ENCODE data around the gene SHROOM3. TPM values are rescaled to one million over a fixed set of nuclear protein-coding genes. Genes with fewer than 3 reads are reported as not detected.

Gene SHROOM3
- polyA plus RNA-seq, 1 donor: 34.3 TPM

DNA sequence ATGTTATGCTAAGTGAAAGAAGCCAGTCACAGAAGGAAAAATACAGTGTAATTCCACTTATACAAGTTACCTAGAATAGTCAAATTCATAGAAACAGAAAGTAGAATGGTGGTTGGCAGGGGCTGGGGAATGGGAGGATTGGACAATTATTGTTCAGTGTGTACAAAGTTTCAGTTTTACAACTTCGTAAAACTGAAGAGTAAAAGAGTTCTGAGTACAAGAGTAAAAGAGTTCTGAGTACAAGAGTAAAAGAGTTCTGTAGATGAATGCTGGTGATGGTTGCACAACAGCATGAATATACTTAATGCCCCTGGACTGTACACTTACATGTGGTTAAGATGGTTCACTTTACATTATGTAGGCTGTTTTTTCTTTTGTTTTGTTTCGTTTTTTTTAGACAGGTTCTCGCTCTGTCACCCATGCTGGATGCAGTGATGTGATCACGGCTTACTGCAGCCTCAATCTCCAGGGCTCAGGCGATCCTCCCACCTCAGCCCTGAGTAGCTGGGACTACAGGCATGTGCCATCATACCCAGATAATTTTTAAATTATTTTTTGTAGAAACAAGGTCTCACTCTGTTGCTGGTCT lies 232.0 kb downstream of the SHROOM3 start:
- DNase-seq: no peak

DNA sequence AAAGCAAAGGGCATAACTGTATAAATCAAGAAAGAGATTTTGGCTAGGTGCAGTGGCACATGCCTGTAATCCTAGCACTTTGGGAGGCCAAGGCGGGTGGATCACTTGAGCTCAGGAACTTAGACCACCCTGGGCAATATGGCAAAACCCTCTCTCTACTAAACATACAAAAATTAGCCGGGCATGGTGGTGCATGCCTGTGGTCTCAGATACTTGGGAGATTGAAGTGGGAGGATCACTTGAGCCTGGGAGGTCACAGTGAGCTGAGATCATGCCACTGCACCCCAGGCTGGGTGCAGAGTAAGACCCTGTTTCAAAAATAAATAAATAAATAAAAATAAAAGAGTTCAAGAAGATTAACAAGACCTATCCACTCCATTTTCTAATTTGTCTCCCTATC lies 235.6 kb downstream of the SHROOM3 start:
- DNase-seq: no peak

DNA sequence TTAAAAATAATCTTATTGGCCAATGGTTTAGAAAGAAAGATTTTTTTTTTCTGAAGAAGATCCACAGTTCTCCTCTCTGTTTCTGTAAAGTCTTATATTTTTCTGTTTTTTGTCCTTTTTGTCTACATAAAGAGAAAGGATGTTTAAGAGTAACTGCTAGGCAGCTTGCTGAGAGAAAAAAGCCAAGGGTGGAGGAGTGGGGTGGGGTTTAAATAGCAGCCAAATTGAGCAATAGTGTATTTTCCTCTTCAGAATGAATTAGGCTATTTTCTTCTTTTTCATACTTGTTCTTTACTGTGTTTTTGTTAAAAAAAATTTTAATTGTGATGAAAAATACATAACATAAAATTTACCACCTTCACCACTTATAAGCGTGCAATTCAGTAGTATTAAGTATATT lies 238.3 kb downstream of the SHROOM3 start:
- DNase-seq: no peak

DNA sequence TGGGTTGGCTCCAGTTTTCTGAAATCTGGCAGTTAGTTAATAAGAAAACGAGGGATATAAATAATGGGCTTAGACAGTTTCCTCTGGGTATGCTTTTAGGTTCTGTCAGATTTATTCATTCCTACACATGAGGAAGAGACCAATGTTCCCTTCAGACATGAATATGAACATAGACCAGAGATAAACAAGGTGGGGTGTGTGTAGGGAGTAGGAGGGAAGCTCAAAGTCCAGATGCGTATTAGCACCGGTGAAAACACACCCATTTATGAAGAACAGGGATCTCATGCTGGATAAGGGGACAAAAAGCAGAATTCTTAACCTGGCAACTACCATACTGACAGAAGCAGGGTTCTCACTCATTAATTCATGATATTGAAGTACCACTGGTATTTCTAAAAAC lies 240.0 kb downstream of the SHROOM3 start:
- DNase-seq: no peak

DNA sequence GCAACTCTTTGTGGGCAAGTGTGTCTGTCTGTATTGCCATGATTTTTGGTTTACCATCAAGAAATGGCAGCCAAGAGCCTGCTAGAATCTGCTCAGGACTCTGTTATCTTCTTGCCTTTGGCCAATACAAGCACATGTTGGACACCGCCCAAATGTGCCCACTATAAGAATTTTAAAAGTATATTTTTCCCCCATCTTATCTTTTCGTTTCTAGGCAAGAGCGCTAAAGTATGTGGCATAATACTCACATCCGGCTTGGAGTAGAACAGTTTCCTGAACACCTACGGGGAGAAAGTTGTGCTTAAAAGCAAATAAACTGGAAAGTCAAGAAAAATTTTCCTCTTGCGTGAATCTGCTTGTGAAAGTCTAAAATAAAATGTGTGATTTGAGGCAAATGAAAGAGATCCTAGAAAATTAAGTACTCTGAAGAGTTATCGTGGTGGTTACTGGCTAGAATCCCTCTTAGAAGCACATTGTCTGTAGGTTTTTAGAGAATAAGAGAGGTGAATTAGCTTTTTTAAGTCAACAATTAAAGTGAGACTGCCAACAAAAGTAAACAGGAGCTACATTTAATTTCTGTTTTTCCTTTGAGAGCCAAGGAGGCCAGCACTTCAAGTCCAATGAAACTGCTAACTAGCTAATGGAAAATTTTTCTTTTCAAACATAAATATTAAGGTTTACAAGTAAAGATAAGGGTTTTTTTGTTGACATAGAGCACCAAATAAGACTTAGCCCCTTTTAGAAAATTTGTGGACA lies 242.7 kb downstream of the SHROOM3 start:
- no peak for DNase-seq

DNA sequence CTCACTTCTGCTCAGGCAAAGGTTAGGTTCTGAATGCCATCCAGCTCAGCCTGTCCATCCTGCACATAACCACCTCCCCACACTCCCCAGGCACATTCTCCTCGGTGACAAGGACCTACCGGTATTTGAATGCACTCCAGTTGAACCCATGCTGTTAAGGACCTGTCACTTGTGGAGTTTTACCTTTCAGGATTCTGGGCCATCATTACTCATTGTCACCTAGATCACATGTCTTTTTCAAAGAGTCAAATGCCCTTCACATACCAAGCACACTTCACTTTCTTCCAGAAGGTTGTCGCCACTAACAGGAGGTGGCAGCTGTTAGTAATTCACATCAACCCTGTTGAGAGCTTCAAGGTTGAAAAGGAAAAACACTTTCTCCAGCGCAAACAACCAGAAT lies 244.7 kb downstream of the SHROOM3 start:
- no peak for DNase-seq

DNA sequence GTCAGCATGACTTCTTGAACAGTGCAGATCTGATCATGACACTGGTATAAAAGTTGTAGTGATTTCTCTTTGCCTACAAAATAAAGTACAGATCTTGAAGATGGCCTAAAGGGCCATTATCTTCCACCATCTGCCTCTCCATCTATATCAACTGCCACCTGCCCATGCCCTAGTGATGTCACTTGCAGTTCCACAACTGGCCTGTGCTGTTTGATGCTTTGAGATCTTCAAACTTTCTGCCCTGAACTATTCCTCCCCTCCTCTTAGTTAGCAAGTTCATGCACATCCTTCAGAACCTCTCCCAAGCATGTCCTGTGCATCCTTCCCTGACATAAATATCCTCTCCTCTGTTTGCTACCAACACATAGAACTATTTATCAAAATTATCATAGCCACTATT lies 245.9 kb downstream of the SHROOM3 start:
- no peak for DNase-seq

DNA sequence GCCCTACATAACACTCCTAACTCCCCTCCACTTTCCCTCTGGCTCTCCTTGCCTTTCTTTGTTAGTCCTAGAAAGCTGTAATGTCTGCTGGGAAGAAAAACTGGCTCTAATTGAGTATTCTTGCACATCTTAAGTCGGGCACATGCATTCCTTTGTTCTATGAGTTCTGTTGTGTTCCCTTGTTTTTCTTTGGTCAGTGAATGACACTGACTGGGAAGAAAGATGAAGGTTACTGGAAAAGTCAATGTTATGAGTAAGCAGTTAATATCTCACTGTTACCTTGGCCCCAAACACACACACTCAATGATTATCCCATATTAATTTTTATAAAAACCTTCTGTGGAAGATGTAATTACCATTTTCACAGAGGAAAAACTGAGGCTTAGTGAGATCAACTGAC lies 247.0 kb downstream of the SHROOM3 start:
- no peak for DNase-seq

DNA sequence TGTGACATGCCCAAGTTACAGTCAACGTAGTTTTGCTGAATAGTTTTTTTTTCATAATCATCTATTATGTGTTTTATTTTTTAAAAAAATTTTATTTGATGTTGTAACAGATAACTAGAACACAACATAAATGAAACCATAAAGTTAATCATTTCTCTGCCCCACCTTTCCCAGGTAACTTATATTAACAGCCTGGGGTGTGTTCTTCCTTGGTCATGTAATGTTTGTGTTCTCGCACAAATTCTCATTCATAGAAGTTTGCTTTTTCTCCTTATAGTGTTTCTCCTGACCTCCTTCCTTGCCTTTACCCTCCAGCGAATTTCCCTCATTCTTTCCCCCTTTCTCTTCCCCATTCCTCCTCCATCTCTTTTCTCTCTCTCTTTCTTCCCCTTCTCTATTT lies 248.1 kb downstream of the SHROOM3 start:
- DNase-seq: no peak

DNA sequence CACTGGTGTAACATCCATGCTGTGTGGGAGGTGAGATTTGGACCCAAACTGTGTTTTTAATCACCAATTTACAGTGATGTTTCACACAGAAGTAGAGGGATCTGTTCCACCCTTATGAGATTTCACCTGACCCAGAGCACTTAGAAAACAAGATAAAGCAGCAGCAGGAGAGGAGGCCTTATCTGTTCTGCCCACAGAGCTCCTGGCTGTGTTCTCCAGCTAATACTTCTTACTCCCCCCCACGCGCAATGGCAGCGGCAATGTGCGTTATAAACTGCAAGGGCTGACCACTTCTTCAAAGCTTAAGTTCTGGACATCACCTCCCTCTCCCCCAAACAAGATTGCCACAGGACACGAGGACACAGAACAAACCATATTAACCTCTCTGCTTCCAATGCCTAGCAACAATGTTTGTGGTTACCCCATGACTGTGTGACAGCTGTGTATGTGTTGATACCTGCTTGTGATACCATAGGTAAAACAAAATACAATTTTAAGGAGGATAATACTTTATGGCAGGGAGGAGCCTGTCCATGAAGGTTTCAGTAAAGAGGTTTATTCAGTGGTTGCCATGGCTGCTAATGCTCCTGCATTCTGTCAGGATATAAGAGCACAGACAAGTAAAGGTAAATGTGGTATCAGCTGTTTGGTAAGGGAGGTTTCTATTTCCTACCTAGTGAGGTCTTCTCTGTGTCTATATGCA lies 252.9 kb downstream of the SHROOM3 start:
- no peak for DNase-seq

DNA sequence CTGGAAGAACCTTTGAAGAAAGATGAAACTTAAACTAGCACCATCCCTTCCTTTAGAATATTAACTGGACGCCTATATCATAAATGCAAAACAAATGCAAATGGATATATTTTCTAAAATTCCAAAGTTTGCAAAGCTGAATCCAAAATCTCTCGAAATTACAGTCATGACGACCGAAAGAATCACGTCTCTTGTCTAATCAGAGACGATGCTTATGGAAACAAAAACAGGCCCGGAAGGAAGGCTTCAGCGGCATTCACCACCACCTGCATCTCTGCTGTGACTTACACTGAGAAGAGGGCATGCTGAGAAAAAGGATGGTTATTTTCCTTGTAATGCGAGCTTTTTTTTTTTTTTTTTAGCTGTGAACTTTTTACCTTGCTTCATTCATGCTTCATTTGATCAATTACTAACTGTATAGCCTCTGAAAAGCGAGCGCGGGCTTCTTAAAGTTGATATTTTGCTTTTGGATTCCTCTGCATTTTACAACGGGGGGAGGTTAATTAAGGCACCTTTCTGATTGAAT lies 253.7 kb downstream of the SHROOM3 start:
- DNase-seq: peak; percentile 32

DNA sequence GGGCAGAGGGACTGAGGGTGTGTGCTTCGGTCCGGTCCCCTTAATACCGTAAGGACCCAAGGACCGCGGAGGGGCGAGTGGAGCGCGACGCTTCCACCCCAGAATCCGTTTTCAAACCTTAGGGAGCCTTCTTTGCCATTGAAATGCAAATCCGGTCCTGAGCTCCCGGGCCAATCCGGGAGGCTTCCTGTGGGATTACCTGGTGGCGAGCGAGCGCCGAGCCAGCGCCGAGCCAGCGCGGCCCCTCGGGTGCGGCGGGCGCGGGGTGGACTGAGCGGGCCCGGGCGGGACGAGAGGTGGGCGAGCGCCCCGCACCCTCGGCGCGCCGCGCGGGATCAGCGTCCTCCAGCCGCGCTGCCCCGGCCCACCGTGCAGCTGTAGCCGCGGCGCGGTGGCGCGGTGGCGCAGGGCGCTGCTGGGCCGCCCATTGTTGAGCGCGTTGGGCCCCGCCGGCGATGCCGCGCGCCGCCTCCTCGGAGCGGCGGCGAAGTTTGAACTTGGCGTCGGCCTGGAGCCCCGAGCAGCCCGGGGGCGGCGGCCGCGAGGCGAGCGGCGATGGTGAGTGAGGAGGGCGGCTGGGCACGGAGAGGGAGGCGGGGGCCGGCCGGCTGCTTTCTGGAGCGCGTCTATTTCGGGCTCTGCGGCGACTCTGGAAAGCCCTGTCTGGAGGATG lies 254.3 kb downstream of the SHROOM3 start:
- peak; percentile 56 for DNase-seq

DNA sequence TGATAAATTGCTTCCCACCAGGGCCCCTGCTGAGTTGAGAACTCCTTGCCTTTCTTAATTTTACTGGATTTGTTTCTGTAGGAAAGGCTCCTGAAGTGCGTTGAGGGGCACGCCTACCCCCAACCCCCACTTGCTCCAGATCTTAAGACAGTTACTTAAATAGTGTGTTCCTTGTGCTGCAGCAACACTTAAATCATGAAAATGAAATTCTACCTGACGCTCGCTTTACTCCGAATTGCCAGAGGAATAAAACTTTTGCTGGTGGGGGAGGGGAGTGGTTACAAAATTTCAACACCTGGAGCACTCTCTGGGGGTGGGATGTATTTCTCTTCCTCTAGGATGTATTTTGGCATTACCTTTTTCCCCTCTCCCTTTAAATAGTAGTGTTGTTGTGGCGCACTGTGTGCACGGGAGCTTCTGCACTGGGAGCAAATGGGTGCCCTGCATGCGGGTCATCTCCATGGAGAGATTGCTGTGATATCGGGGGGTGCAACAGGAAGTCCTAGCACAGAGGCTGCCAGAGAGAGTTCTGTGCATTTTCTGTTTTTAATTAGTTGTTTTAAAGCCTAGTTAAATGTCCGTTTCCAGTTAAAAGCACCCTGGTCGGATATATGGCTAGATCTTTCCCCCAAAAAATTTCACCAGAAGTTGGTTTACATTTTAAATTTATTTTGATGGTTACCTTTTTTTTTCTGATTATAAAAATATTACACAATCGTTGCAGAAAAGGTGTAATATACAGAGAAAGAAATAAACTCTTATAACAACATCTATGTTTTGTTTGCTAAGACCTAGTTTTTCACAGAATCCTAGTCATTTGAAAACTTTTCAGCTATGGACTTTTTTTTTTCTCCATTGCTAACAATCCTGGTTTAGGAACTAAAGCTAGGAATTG lies 255.2 kb downstream of the SHROOM3 start:
- DNase-seq: no peak

DNA sequence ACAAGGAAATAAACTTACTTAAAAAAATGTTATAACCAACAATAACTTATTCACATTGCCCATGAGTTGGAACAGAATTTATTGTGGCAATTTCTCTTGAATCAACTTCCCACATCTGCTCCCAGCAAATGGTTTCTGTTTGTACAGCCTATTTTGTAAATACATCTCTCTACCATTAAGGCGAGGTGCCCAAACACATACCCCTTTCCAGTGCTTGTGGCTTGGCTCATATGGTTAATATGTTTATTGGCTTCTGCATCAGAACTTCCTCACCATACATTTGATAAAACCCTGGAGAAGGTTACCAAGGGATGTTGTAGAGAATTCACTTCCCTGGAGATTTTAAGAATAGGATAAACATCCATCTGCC lies 255.9 kb downstream of the SHROOM3 start:
- no peak for DNase-seq

DNA sequence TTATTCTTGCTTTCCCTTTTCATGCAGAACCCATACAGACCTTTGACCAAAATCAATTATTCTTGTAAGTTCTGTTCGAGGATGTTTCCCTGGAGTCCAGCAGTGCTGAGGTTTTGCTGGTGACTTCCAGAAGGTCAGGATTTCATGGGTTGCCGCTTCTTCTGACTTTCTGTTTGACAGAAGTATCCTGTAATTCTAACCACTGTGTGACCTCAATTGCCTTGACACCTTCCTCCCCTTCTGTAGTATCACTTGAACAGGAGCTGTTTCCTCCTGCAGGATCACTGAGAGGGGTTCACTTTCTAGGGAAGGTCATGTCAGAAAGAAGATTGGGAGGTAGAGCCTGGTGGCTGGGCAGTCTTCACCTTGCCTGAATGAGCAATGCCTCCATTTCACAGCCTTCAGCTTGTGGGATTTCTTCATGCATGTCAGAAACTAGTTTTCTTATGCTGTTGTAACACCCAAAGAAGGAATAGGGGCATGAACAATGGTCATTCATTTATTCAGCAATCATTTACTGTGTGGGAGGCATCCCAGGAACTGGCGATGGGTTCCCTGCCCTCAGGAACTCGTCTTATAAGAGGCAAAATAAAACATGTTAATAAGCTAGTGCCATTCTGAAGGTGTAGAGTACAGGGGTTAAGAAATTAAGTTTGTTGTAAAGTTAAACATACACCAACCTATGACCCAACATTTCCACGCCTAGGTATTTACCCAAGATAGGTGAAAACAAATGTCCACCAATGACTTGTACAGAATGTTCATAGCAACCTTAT lies 257.0 kb downstream of the SHROOM3 start:
- no peak for DNase-seq

DNA sequence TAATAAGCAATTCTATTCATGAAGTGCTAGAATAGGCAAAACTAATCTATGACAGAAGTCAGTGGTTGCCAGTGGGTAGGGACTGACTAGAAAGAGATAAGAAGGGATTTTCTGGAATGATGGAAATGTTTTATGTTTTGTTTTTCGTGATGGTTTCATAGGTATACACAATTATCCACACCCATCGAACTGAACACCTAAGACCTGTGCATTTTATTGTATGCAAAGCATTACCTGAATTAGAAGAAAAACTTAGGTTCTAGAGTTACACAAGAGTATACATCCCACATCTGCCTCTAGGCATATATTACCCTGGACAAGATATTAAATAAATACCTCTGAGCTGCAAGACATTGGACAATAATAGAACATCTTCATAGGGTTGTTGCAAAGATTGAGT lies 257.7 kb downstream of the SHROOM3 start:
- no peak for DNase-seq

DNA sequence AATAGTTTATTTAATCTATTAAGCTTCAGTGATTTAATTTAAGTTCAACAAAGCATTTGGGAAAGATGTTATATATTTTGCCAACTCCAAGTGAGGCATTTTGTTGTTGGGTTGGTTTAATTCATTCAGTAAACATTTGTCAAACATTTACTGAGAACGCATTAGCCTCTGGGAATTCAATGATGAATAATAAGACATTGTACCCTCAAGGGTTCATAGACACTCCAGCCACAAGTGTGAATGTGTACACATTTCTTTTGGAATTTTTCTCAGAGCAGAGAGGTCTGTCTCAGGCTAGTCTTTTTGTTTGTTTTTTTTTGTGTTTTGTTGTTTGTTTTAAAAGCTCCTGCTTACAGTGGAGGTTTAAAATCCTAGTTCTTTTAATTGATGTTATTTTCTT lies 259.0 kb downstream of the SHROOM3 start:
- DNase-seq: no peak

DNA sequence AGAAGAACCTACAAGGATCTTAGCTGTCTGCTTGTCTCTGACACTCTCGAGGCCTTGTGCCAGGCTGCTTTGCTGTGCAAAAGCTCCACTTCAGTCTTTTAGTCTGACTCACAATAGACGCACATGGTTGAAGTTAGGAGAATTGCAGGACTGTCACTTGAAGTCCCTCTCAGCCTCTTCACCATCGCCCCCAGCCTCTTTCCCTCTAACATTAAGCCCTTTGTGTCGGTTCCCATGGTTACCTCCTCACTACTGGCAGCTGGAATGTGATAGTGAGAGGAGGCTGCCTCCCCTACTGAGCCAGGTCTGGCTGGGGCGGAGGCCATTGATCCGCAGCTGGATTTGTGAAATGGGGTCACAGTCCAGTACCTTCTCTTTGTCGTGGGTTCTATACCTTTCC lies 261.1 kb downstream of the SHROOM3 start:
- no peak for DNase-seq

DNA sequence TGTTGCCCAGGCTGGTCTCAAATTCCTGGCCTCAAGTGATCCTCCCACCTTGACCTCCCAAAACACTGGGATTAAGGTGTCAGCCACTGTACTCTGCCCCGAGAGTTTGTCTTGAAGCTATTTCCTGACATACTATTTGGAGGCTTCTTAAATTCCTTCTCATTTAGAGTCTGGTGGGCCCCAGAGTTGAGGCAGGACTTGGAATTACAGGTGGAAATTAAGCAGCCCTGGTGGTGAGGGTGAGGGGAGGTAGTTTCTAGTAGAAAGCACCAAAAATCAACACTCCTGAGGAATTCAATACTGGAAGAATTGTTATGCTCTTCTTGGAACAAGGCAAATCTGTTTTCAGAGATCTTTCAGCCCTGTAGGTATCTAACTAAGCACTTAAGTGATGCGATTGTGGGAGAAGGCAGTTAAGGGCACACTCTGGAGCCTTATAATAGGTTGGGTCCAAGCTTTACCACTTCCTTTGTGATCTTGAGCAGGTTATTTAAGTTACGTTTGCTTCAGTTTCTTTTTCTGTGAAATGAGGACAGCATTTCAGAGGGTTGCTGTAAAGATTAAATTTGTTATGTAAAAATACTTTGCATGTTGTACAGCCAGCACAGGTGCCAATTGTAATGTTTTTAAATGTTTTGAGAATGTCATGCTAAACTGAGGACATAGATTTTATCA lies 262.2 kb downstream of the SHROOM3 start:
- no peak for DNase-seq

DNA sequence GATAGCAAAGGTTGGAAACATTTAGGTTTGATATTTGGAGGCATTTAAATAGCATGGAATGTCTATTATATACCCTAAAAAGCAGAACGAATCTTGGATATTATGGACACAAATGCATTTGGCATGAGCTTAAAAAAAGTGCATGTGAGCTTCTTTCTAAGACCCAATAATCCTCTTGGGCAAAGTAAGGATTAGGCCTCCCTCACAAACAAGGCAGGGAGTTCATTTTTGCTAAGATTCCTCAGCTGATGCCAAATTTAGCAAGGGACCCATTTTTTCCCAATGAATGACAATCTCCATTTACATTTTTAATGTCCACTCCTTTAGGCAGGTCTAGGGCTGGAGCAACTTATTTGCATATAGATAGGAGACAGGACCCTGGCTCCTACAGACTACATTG lies 263.1 kb downstream of the SHROOM3 start:
- DNase-seq: no peak
